ENCODE measurements around the gene MICAL2. TPM values are rescaled to one million over a fixed set of nuclear protein-coding genes. Genes with fewer than 3 reads are reported as not detected.

MICAL2 gene
- total RNA-seq, 1 donor from 2014 or later, result 197 TPM

GRCh38 chr11:12293486-12293885, 183.1 kb downstream of the MICAL2 start:
- Histone ChIP-seq H3K4me1 (no peaks in the 10 kb centered on the region), H3K27me3 (no peaks in the 10 kb centered on the region), H3K27ac (no peak overlapping the region), H3K36me3 (no peaks in the 10 kb centered on the region), H3K4me3 (no peak overlapping the region), H3K9me3 (peaks cover 1% of the 10 kb centered on the region)
- peak; percentile 6 for ATAC-seq
- intact Hi-C loops (cut with DNase I), result no loop called here
- no peak for TF ChIP-seq CTCF (IDR thresholded peaks at IDR 0.05)
- DNase-seq, result no peak

GRCh38 chr11:12294613-12295012, 184.2 kb downstream of the MICAL2 start:
- intact Hi-C loops (cut with DNase I), result no loop called here

GRCh38 chr11:12295943-12296342, 185.6 kb downstream of the MICAL2 start:
- Histone ChIP-seq H3K27ac (no peak overlapping the region), H3K4me3 (no peak overlapping the region), H3K9me3 (peaks cover 6% of the 10 kb centered on the region), H3K4me1 (no peaks in the 10 kb centered on the region), H3K27me3 (no peaks in the 10 kb centered on the region), H3K36me3 (no peaks in the 10 kb centered on the region)
- ATAC-seq, result no peak
- DNase-seq, result no peak
- intact Hi-C loops (cut with DNase I), result no loop called here
- TF ChIP-seq CTCF (IDR thresholded peaks at IDR 0.05), result no peak

More at GRCh38 chr11:12294613-12295012, 184.2 kb downstream of the MICAL2 start:
- Histone ChIP-seq H3K4me1 (no peaks in the 10 kb centered on the region), H3K4me3 (no peak overlapping the region), H3K27me3 (no peaks in the 10 kb centered on the region), H3K27ac (no peak overlapping the region), H3K36me3 (no peaks in the 10 kb centered on the region), H3K9me3 (peaks cover 6% of the 10 kb centered on the region)
- no peak for TF ChIP-seq CTCF (IDR thresholded peaks at IDR 0.05)
- ATAC-seq (no peak), DNase-seq (no peak)

GRCh38 chr11:12298610-12299009, 188.2 kb downstream of the MICAL2 start:
- no peak for ATAC-seq
- TF ChIP-seq CTCF (IDR thresholded peaks at IDR 0.05), result no peak
- H3K27me3 ChIP-seq, result no peaks in the 10 kb centered on the region
- intact Hi-C loops (cut with DNase I), result no loop called here
- H3K4me3 ChIP-seq, result no peak overlapping the region
- no peaks in the 10 kb centered on the region for H3K4me1 ChIP-seq
- no peak overlapping the region for H3K27ac ChIP-seq
- peaks cover 6% of the 10 kb centered on the region for H3K9me3 ChIP-seq
- H3K36me3 ChIP-seq, result no peaks in the 10 kb centered on the region
- DNase-seq, result no peak

- H3K27ac ChIP-seq, result no peak overlapping the region
- H3K9me3 ChIP-seq, result peaks cover 6% of the 10 kb centered on the region
- intact Hi-C loops (cut with DNase I), result no loop called here
- H3K27me3 ChIP-seq, result no peaks in the 10 kb centered on the region
- ATAC-seq, result no peak
- DNase-seq, result no peak
- no peak for TF ChIP-seq CTCF (IDR thresholded peaks at IDR 0.05)
- H3K36me3 ChIP-seq, result no peaks in the 10 kb centered on the region
- H3K4me1 ChIP-seq, result no peaks in the 10 kb centered on the region
- no peak overlapping the region for H3K4me3 ChIP-seq
These were observed 191.0 kb downstream of the MICAL2 start for GRCh38 chr11:12301379-12301778.

Data from upper lobe of right lung (tissue), 1 donor.